ELF-1 (cell line): Measurements from ENCODE around the gene MAIP1.
A peak's percentile ranks its signal among the peaks of the same experiment; 100 is the strongest.

Experiments used
- DNase-seq: peaks from one replicate; pipeline ENCODE4 v3.0.0-alpha.2; 2016; ENCODE audit warnings: low read depth, low spot score

The MAIP1 gene

GRCh38 chr2:199950396-199950795 lies 5.0 kb upstream of the MAIP1 start:
- DNase-seq: no peak

- DNase-seq: no peak
Observed at GRCh38 chr2:199951023-199951422, 4.4 kb upstream of the MAIP1 start.

GRCh38 chr2:199955007-199955338 lies 409 bp upstream of the MAIP1 start:
- no peak for DNase-seq

- no peak for DNase-seq
Observed at GRCh38 chr2:199956062-199956380, 639 bp downstream of the MAIP1 start.

GRCh38 chr2:199958014-199958413 lies 2.6 kb downstream of the MAIP1 start:
- no peak for DNase-seq

- no peak for DNase-seq
Observed at GRCh38 chr2:199962203-199962602, 6.8 kb downstream of the MAIP1 start.

GRCh38 chr2:199966405-199966804 lies 11.0 kb downstream of the MAIP1 start:
- DNase-seq: no peak

GRCh38 chr2:199966976-199967375 lies 11.6 kb downstream of the MAIP1 start:
- DNase-seq: no peak

GRCh38 chr2:199968126-199968525 lies 12.7 kb downstream of the MAIP1 start:
- DNase-seq: no peak

GRCh38 chr2:199972088-199972626 lies 16.8 kb downstream of the MAIP1 start:
- no peak for DNase-seq

GRCh38 chr2:199973703-199974102 lies 18.3 kb downstream of the MAIP1 start:
- DNase-seq: no peak

- DNase-seq: no peak
Observed at GRCh38 chr2:199975273-199975895, 20.0 kb downstream of the MAIP1 start.

- no peak for DNase-seq
Observed at GRCh38 chr2:199977984-199978415, 22.6 kb downstream of the MAIP1 start.

- no peak for DNase-seq
Observed at GRCh38 chr2:199979398-199979797, 24.0 kb downstream of the MAIP1 start.

- DNase-seq: peak; percentile 87
Observed at GRCh38 chr2:199979832-199980628, 24.6 kb downstream of the MAIP1 start.

- no peak for DNase-seq
Observed at GRCh38 chr2:199982126-199982843, 26.9 kb downstream of the MAIP1 start.

- no peak for DNase-seq
Observed at GRCh38 chr2:199983534-199983933, 28.2 kb downstream of the MAIP1 start.

GRCh38 chr2:199984159-199984558 lies 28.8 kb downstream of the MAIP1 start:
- DNase-seq: no peak

- no peak for DNase-seq
Observed at GRCh38 chr2:199984755-199985154, 29.4 kb downstream of the MAIP1 start.

GRCh38 chr2:199985625-199986207 lies 30.3 kb downstream of the MAIP1 start:
- peak; percentile 74 for DNase-seq

- no peak for DNase-seq
Observed at GRCh38 chr2:199987586-199987985, 32.2 kb downstream of the MAIP1 start.

GRCh38 chr2:199988151-199988550 lies 32.8 kb downstream of the MAIP1 start:
- no peak for DNase-seq
